Bronchus fibroblast of lung (primary cell): ENCODE data around the gene RPL28. TPM values are rescaled to one million over a fixed set of nuclear protein-coding genes. Genes with fewer than 3 reads are reported as not detected.

Experiments used
- total RNA-seq: library from RNA; depleted of rRNA; stranded (reverse); fragments of >200 nt; gene quantifications from 2 replicates; pipeline ENCODE4 v1.2.3, GENCODE V29; 2015

Gene RPL28
- total RNA-seq: 462 and 817 TPM in 2 replicates

DNA sequence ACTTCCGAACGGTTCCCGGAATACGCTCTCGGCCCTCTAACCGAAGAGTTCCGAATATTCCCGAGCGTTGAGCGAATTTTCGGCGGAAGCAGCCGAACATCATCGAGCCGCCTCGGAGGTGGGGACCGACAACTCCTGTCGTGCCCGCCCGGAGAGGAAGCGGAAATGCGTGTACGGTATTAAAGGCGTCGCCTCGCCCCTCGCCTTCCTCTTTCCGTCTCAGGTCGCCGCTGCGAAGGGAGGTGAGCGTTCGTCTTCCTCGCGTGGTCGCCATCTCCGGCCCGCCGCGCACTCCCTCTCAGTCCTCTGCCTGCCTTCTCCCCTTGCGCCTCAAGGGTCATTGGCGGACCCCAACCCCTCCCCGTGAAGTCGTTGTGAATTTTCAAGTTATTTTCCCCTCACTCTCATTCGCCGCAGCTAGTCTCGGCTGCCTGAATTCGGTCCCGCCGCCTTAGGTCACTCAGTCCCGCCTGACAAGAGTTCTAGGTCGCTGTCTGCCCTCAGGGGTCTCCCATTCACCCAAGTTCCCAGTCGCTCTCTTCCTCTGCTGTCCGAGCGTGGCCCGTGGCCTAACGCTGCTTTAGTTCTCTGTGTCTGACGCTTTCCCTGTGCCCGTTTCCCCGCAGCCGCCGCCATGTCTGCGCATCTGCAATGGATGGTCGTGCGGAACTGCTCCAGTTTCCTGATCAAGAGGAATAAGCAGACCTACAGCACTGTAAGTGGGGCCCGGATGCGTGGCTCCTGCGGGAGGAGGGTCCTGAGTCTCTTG, at the start of gene RPL28:
Gene RPL28, plus strand, starts transcription at position 209 of the 769 bp plus-strand sequence. Its CDS starts 426 bp downstream, at position 635.

DNA sequence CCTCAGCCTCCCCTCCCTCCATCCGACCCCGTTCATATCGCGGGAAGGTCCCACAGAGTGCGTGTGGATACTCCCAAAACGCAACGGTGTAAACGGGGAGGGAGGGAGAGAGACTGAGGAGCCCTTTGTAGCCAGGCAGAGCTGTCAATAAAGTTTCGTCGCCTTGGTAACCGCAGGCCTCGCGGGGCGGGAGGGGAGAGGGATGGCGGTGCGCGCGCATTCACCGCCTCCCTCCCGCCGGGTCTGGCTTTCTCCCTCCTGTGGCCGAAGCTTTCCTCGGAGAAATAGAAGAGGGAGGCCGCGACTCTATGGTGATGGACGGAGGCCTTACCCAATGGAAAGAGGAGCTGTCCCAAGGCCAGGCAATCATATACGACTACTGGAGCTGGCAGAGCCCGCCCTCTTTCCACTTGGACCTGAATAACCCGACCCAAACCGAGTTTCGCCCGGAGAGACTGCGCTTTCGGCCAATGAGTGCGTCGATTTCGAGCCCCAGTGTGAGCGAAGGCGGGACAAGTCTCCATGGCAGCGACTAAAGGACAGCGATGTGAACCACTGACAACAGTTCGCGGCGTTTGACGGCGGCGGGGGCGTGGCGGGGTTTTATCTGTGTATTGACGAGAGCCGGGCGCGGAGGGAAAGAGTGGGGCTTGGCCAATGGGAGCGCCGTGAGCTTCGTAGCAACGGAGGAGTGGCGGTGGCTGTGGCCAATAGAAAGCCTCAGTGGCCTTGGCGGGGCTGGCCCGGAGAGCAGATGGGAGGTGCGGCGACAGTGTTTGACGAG, 46.4 kb upstream of the RPL28 start, which contains the start of gene KMT5C:
Gene KMT5C, plus strand, starts transcription at position 772 of the 784 bp plus-strand sequence. CDS start 2,061 bp downstream, outside the sequence.

DNA sequence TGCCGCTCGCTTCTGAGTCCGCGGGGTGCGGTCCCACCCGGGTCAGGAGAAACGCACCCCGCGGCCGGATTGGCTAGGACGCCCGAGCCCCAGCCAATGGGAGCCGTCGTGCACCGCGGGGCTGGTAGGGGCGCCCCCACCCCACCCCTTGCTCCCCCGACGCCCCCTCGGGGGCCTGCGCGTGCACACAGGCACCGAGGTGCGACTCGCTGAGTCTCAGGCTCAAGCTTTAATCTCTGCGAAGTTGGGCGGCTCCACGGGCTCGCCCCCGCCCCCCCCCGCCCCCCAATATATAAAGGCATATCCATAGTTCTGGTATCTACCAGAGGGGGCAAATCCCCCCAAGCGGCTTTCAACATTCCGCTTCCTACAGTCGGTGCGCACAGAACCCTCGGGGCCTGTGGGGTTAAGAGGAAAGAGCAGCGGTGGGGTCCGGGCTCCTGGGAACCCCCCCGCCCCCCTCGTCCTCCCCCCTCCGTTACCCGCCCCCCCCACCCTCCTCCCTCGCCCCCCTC, 31.0 kb upstream of the RPL28 start, which contains the start of gene COX6B2:
Gene COX6B2, minus strand, starts transcription at position 22 of the 515 bp plus-strand sequence. CDS start 198 bp downstream, outside the sequence.

DNA sequence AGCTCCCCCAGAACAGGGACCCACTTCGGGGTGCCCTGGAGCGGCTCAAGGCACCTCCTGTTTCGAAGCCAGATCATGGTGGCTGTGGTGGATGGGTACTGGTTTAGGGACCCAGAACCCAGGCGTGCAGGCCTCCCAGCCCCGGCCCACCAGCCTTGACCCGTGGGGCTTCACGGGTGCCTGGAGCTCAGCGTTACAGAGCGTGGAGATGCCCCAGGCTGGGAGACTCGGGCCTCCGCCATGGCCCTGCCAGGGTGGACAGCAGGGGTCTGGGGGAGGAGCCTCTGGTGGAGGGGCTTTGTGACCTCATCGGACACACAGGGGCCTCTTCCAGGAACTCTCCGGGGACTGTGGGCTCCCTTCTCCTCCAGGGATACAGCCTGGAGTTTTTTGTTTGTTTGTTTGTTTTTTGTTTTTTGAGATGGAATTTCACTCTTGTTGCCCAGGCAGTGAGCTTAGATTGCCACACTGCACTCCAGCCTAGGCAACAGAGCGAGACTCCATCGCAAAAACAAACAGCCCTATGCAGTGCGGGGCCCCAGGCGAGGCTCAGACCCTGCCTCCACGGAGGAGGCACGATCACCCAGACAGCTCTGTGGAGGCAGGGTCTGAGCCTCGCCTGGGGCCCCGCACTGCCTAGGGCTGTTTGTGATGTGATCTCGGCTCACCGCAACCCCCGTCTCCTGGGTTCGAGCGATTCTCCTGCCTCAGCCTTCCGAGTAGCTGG, 22.6 kb upstream of the RPL28 start, which contains the start of gene GARIN5B:
Gene GARIN5B, minus strand, starts transcription at position 271 of the 727 bp plus-strand sequence. Its CDS starts 194 bp downstream, at position 77.

DNA sequence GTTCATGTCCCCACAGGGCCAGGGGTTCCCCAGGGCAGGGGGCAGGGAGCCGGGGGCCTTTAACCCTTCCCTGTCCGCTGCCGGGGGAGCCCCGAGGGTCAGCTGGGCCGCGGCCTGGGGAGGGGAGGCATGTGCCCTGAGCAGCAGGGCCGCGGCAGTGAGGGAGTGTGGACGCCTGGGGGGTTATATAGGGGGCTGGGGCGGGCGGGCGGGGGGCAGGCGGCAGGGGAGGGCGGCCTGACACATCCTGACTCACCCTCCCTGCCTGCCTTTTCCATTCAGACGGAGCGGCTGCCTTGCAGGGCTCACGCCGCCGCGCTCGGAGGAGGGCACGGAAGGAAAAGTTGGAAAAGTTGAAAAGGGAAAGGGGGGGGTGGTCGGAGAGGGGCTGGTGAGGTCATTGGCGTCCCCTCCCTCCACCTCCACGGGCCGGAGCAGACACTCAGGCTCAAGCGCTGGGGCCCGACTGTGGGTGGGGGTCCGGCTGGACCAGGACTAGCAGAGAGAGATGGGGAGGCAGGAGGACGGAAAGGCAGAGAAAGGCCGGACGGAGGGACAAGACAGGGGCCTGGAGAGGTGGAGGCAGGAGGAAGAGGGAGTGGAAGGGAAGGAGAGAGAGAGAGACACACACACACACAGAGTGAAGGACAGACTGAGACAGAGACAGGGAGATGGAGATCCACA, 15.3 kb upstream of the RPL28 start, which contains the start of gene IL11:
Gene IL11, minus strand, starts transcription at position 159 of the 684 bp plus-strand sequence. Its CDS starts 153 bp downstream, at position 6.

DNA sequence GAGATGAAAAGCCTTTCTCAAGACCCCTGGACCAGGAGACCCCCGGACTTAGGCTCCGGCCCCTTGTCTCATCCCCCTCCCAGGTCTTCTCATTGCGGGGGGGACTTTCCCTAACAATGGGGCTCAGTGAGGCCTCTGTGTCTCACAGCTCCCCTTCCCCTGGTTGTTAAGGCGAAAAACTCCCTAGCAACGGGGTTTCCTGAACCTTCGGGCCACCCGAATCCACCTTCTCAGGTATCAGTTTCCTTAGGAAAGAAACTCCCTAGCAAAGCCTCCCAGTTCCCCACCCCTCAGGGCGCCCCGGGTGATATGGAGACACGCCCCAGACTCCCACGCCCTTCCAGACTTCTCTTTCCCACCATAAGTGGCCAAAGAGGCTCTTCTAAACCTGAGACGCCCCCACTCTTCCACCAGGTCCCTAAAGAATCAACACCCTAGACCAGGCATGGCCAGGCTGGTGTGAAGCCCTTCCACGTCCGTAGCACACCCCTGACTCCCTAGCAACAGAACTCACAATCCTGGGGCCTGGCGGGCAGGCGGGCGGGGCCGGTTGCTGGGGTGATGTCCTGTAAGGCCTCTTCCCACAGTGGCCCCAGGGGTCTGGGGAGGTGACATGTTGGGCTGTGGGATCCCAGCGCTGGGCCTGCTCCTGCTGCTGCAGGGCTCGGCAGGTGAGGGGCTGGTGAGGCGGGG, 9.3 kb upstream of the RPL28 start, which contains the start of gene TMEM190:
Gene TMEM190, plus strand, starts transcription at position 586 of the 693 bp plus-strand sequence. Its CDS starts 28 bp downstream, at position 614.

DNA sequence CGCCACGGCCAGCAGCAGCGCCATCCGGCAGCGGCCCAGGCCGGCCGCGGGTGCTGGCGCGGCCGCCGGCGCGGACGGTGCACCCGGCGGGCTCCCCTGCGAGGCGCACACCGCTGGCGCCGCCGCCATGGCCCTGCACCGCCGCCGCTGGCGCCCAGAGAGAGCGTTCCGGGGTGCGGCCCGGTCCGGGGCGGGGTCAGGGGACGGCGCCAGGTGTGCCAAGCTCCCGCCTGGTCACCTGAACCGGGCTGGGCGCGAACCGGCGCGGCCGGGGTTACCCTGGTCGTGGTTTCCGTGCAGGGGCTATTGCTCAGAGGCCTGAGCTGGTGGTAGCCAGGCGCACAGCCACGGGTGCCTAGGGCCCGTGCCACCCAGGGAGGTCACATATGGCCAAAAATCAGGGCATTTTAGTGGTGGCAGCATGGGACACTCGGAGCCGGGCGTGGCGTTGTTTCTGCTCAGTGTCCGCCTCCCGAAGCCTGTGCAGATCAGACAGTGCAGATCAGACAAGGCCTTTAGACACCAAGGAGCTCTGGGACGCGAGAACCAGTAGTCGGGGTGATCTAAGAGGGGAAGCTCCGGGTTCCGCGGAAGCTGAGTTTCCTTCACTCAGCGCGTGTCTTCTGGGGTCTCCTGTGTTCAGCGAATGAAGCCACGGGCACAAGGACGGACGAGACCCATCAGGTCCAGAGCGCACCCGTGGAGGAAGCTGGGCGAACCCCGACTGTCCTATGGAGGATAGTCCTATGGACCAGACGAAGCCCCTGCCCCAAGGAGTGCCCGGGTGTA, 1.4 kb upstream of the RPL28 start, which contains the start of gene TMEM238:
Gene TMEM238, minus strand, starts transcription at position 162 of the 789 bp plus-strand sequence. Its CDS starts 33 bp downstream, at position 129.

GRCh38 chr19:55407550-55407799, 21.7 kb downstream of the RPL28 start, which contains the start of gene UBE2S:
UBE2S (minus strand) TSS chr19:55407788; CDS start chr19:55407589, 199 bp downstream.

GRCh38 chr19:55443045-55443823, 57.5 kb downstream of the RPL28 start, which contains the start of gene SHISA7:
SHISA7 (minus strand) TSS chr19:55443300; CDS start chr19:55442863, 437 bp downstream.

Other genes with a start within 250 kb of the RPL28 start
- 0.34 and 0.89 TPM in 2 replicates for gene TNNT1, start 236.7 kb upstream of the RPL28 start, total RNA-seq
- not detected in 2 replicates for gene TNNI3, start 228.2 kb upstream of the RPL28 start, total RNA-seq
- 0.15 and 0.34 TPM in 2 replicates for gene DNAAF3, start 219.3 kb upstream of the RPL28 start, total RNA-seq
- gene SYT5, start 205.6 kb upstream of the RPL28 start, total RNA-seq: not detected in 2 replicates
- 0.74 and 1.0 TPM in 2 replicates for gene PTPRH, start 176.4 kb upstream of the RPL28 start, total RNA-seq
- 0.84 and 1.2 TPM in 2 replicates for gene TMEM86B, start 157.2 kb upstream of the RPL28 start, total RNA-seq
- gene PPP6R1, start 126.9 kb upstream of the RPL28 start, total RNA-seq: 30.8 and 31.7 TPM in 2 replicates
- 51.3 and 58.7 TPM in 2 replicates for gene HSPBP1, start 105.8 kb upstream of the RPL28 start, total RNA-seq
- gene BRSK1, start 101.9 kb upstream of the RPL28 start, total RNA-seq: 4.9 and 5.8 TPM in 2 replicates
- gene TMEM150B, start 60.6 kb upstream of the RPL28 start, total RNA-seq: not detected in 2 replicates
- gene KMT5C, start 46.1 kb upstream of the RPL28 start, total RNA-seq: 5.5 and 7.4 TPM in 2 replicates
- gene COX6B2, start 31.2 kb upstream of the RPL28 start, total RNA-seq: 0.30 TPM in 1 of 2 replicates, not detected in the other
- not detected in 2 replicates for gene GARIN5B, start 22.7 kb upstream of the RPL28 start, total RNA-seq
- 2.4 and 10.4 TPM in 2 replicates for gene IL11, start 15.5 kb upstream of the RPL28 start, total RNA-seq
- gene TMEM190, start 9.1 kb upstream of the RPL28 start, total RNA-seq: not detected in 2 replicates
- 0.17 and 1.8 TPM in 2 replicates for gene TMEM238, start 1.6 kb upstream of the RPL28 start, total RNA-seq
- gene UBE2S, start 21.9 kb downstream of the RPL28 start, total RNA-seq: 249 and 263 TPM in 2 replicates
- not detected in 2 replicates for gene SHISA7, start 57.4 kb downstream of the RPL28 start, total RNA-seq
- gene ISOC2, start 75.7 kb downstream of the RPL28 start, total RNA-seq: 74.8 and 86.4 TPM in 2 replicates
- not detected in 2 replicates for gene C19orf85, start 78.8 kb downstream of the RPL28 start, total RNA-seq
- 5.4 and 9.4 TPM in 2 replicates for gene ZNF628, start 90.7 kb downstream of the RPL28 start, total RNA-seq
- gene NAT14, start 99.3 kb downstream of the RPL28 start, total RNA-seq: 25.1 and 29.8 TPM in 2 replicates
- 0.89 and 1.7 TPM in 2 replicates for gene SSC5D, start 102.5 kb downstream of the RPL28 start, total RNA-seq
- not detected in 2 replicates for gene SBK2, start 151.2 kb downstream of the RPL28 start, total RNA-seq
- gene SBK3, start 159.6 kb downstream of the RPL28 start, total RNA-seq: 0.15 TPM in 1 of 2 replicates, not detected in the other
- 5.0 and 5.2 TPM in 2 replicates for gene ZNF579, start 194.9 kb downstream of the RPL28 start, total RNA-seq
- gene FIZ1, start 213.6 kb downstream of the RPL28 start, total RNA-seq: 4.5 and 4.9 TPM in 2 replicates
- 19.3 and 19.7 TPM in 2 replicates for gene ZNF524, start 214.4 kb downstream of the RPL28 start, total RNA-seq
- 2.4 and 3.2 TPM in 2 replicates for gene ZNF865, start 219.7 kb downstream of the RPL28 start, total RNA-seq
- 1.9 and 3.0 TPM in 2 replicates for gene ZNF784, start 238.6 kb downstream of the RPL28 start, total RNA-seq